GM15510 (cell line): Measurements from ENCODE around the gene ATF6.

Experiments
- POLR2A ChIP-seq: IDR thresholded peaks from 3 replicates; pipeline ENCODE4 v1.6.1; 2011; ENCODE audit warnings: borderline replicate concordance; ENCODE audit not compliant: insufficient read length; ENCODE audit errors: extremely low read depth

Gene ATF6

GRCh38 chr1:161791904-161792655 lies 26.0 kb downstream of the ATF6 start:
- no peak for TF ChIP-seq POLR2A

GRCh38 chr1:161792740-161793139 lies 26.6 kb downstream of the ATF6 start:
- TF ChIP-seq POLR2A, result no peak

- no peak for TF ChIP-seq POLR2A
Observed at GRCh38 chr1:161799792-161800191, 33.7 kb downstream of the ATF6 start.

GRCh38 chr1:161801955-161802354 lies 35.8 kb downstream of the ATF6 start:
- TF ChIP-seq POLR2A, result no peak

GRCh38 chr1:161803181-161803580 lies 37.1 kb downstream of the ATF6 start:
- no peak for TF ChIP-seq POLR2A

- TF ChIP-seq POLR2A, result no peak
Observed at GRCh38 chr1:161805399-161806197, 39.5 kb downstream of the ATF6 start.

- TF ChIP-seq POLR2A, result no peak
Observed at GRCh38 chr1:161810780-161811179, 44.7 kb downstream of the ATF6 start.

- TF ChIP-seq POLR2A, result no peak
Observed at GRCh38 chr1:161816201-161816600, 50.1 kb downstream of the ATF6 start.

GRCh38 chr1:161817176-161817730 lies 51.1 kb downstream of the ATF6 start:
- no peak for TF ChIP-seq POLR2A

- no peak for TF ChIP-seq POLR2A
Observed at GRCh38 chr1:161820914-161821313, 54.8 kb downstream of the ATF6 start.

GRCh38 chr1:161824618-161825017 lies 58.5 kb downstream of the ATF6 start:
- TF ChIP-seq POLR2A, result no peak

- TF ChIP-seq POLR2A, result no peak
Observed at GRCh38 chr1:161825831-161826230, 59.7 kb downstream of the ATF6 start.

GRCh38 chr1:161826478-161826877 lies 60.4 kb downstream of the ATF6 start:
- no peak for TF ChIP-seq POLR2A

GRCh38 chr1:161827786-161828185 lies 61.7 kb downstream of the ATF6 start:
- no peak for TF ChIP-seq POLR2A

GRCh38 chr1:161834967-161835550 lies 68.9 kb downstream of the ATF6 start:
- TF ChIP-seq POLR2A, result no peak
